Nephron progenitor cell (in vitro differentiated cells): Measurements from ENCODE around the gene RIF1.
A peak's percentile ranks its signal among the peaks of the same experiment; 100 is the strongest.

Experiments
- DNase-seq: peaks from one replicate; pipeline ENCODE4 v3.0.0; 2021
- H3K27ac Mint-ChIP-seq: 2 replicates; pipeline ENCODE4 v1.8.0; 2021; ENCODE audit warnings: mild to moderate bottlenecking, moderate library complexity, mixed read lengths
- H3K27me3 Mint-ChIP-seq: 2 replicates; pipeline ENCODE4 v1.8.0; 2021; ENCODE audit warnings: mild to moderate bottlenecking, low read depth, mixed read lengths; ENCODE audit not compliant: poor library complexity
- H3K36me3 Mint-ChIP-seq: 2 replicates; pipeline ENCODE4 v1.8.0; 2021; ENCODE audit warnings: low read depth, mixed read lengths
- H3K4me1 Mint-ChIP-seq: 2 replicates; pipeline ENCODE4 v1.8.0; 2021; ENCODE audit warnings: mixed read lengths
- H3K4me3 Mint-ChIP-seq: 2 replicates; pipeline ENCODE4 v1.8.0; 2021; ENCODE audit warnings: mild to moderate bottlenecking, moderate library complexity, mixed read lengths
- H3K9me3 Mint-ChIP-seq: 2 replicates; pipeline ENCODE4 v1.8.0; 2021; ENCODE audit warnings: mild to moderate bottlenecking, moderate library complexity, mixed read lengths
- CTCF ChIP-seq: fragments of 200-600 bp; sonication (generic); IDR thresholded peaks from 2 replicates; pipeline ENCODE4 v1.5.0; 2021; ENCODE audit warnings: antibody characterized with exemption

The RIF1 gene

GRCh38 chr2:151498178-151498577 lies 88.5 kb downstream of the RIF1 start:
- no peak for DNase-seq
- Mint-ChIP-seq H3K4me3 (no peak overlapping the region), H3K27ac (no peak overlapping the region), H3K27me3 (no peaks in the 10 kb centered on the region), H3K36me3 (peaks cover 7% of the 10 kb centered on the region), H3K4me1 (peaks cover 4% of the 10 kb centered on the region), H3K9me3 (no peaks in the 10 kb centered on the region)
- TF ChIP-seq CTCF: no peak

GRCh38 chr2:151506170-151506569 lies 96.5 kb downstream of the RIF1 start:
- no peak for DNase-seq
- peaks cover 7% of the 10 kb centered on the region for H3K36me3 Mint-ChIP-seq
- peaks cover 4% of the 10 kb centered on the region for H3K4me1 Mint-ChIP-seq
- H3K27me3 Mint-ChIP-seq: peaks cover 4% of the 10 kb centered on the region
- H3K9me3 Mint-ChIP-seq: no peaks in the 10 kb centered on the region
- H3K4me3 Mint-ChIP-seq: no peak overlapping the region
- TF ChIP-seq CTCF: no peak
- no peak overlapping the region for H3K27ac Mint-ChIP-seq

- Mint-ChIP-seq H3K4me3 (no peak overlapping the region), H3K36me3 (peaks cover 7% of the 10 kb centered on the region), H3K9me3 (no peaks in the 10 kb centered on the region), H3K27ac (peak overlapping the region; percentile 92), H3K4me1 (no peaks in the 10 kb centered on the region), H3K27me3 (peaks cover 4% of the 10 kb centered on the region)
- no peak for TF ChIP-seq CTCF
- no peak for DNase-seq
Observed at GRCh38 chr2:151508519-151508918, 98.8 kb downstream of the RIF1 start.

GRCh38 chr2:151518802-151519201 lies 109.1 kb downstream of the RIF1 start:
- Mint-ChIP-seq H3K9me3 (no peaks in the 10 kb centered on the region), H3K4me1 (peaks cover 14% of the 10 kb centered on the region), H3K27ac (no peak overlapping the region), H3K27me3 (no peaks in the 10 kb centered on the region), H3K36me3 (no peaks in the 10 kb centered on the region), H3K4me3 (no peak overlapping the region)
- TF ChIP-seq CTCF: no peak
- DNase-seq: no peak

- Mint-ChIP-seq H3K36me3 (no peaks in the 10 kb centered on the region), H3K4me3 (no peak overlapping the region), H3K9me3 (no peaks in the 10 kb centered on the region), H3K27me3 (no peaks in the 10 kb centered on the region), H3K4me1 (peaks cover 14% of the 10 kb centered on the region), H3K27ac (peak overlapping the region; percentile 68)
- TF ChIP-seq CTCF: no peak
- DNase-seq: no peak
Observed at GRCh38 chr2:151520976-151521375, 111.3 kb downstream of the RIF1 start.

- Mint-ChIP-seq H3K27ac (no peak overlapping the region), H3K27me3 (no peaks in the 10 kb centered on the region), H3K36me3 (no peaks in the 10 kb centered on the region), H3K4me3 (no peak overlapping the region), H3K4me1 (peaks cover 19% of the 10 kb centered on the region), H3K9me3 (no peaks in the 10 kb centered on the region)
- DNase-seq: no peak
- no peak for TF ChIP-seq CTCF
Observed at GRCh38 chr2:151522556-151522955, 112.9 kb downstream of the RIF1 start.
